Mesothelial cell of epicardium (in vitro differentiated cells): ENCODE results near the gene EEFSEC. TPM values are rescaled to one million over a fixed set of nuclear protein-coding genes. Genes with fewer than 3 reads are reported as not detected.

Source experiments
- DNase-seq, 2 experiments: peaks; one replicate each; pipeline ENCODE4 v3.0.0; 2021; ENCODE audit warnings: low spot score in 2 of 2; ENCODE audit not compliant: unreplicated experiment in 2 of 2
- H3K27ac Mint-ChIP-seq: 2 replicates; pipeline ENCODE4 v1.8.0; 2021; ENCODE audit warnings: mixed read lengths
- H3K27me3 Mint-ChIP-seq: 2 replicates; pipeline ENCODE4 v1.8.0; 2021; ENCODE audit warnings: low read depth, mixed read lengths
- H3K36me3 Mint-ChIP-seq: 2 replicates; pipeline ENCODE4 v1.8.0; 2021; ENCODE audit warnings: mixed read lengths
- H3K4me1 Mint-ChIP-seq: 2 replicates; pipeline ENCODE4 v1.8.0; 2021; ENCODE audit warnings: mixed read lengths
- H3K4me3 Mint-ChIP-seq: 2 replicates; pipeline ENCODE4 v1.8.0; 2021; ENCODE audit warnings: mild to moderate bottlenecking, moderate library complexity, mixed read lengths
- H3K9me3 Mint-ChIP-seq: 2 replicates; pipeline ENCODE4 v1.8.0; 2021; ENCODE audit warnings: mixed read lengths
- total RNA-seq: library from RNA; stranded (reverse); gene quantifications from 3 replicates; pipeline ENCODE4 v1.2.1, GENCODE V29; 2021
- TF ChIP-seq, protein P1 (sequence below): fragments of 200-600 bp; sonication (generic); IDR thresholded peaks from one replicate; pipeline ENCODE4 v1.5.0; 2021; ENCODE audit warnings: antibody characterized with exemption; ENCODE audit not compliant: unreplicated experiment

The EEFSEC gene
- total RNA-seq, 1 donor from 2014 or later: 19.4 TPM

DNA sequence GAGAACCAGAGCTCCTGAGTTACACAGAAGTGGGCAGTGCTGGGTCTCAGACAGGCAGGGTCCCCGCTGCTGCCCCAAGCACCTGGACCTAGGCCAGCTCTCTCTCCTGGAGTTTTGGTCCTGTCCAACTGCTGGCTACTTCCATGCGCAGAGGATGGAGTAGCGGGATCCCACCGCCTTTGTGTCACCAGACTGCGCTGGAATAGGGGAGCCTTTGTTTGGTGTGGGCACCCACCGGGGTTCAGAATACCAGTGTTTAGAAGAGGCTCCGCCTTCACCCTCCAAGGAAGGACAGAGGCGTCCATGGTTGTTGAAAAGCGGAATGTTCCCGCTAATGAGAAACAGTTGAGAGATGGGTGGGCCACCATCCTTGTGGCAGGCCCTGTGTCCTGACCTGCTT, 159.0 kb downstream of the EEFSEC start:
- peaks cover 3% of the 10 kb centered on the region for H3K36me3 Mint-ChIP-seq
- no peak overlapping the region for H3K4me3 Mint-ChIP-seq
- H3K27ac Mint-ChIP-seq: no peak overlapping the region
- no peaks in the 10 kb centered on the region for H3K27me3 Mint-ChIP-seq
- H3K9me3 Mint-ChIP-seq: no peaks in the 10 kb centered on the region
- TF ChIP-seq, protein P1, sequence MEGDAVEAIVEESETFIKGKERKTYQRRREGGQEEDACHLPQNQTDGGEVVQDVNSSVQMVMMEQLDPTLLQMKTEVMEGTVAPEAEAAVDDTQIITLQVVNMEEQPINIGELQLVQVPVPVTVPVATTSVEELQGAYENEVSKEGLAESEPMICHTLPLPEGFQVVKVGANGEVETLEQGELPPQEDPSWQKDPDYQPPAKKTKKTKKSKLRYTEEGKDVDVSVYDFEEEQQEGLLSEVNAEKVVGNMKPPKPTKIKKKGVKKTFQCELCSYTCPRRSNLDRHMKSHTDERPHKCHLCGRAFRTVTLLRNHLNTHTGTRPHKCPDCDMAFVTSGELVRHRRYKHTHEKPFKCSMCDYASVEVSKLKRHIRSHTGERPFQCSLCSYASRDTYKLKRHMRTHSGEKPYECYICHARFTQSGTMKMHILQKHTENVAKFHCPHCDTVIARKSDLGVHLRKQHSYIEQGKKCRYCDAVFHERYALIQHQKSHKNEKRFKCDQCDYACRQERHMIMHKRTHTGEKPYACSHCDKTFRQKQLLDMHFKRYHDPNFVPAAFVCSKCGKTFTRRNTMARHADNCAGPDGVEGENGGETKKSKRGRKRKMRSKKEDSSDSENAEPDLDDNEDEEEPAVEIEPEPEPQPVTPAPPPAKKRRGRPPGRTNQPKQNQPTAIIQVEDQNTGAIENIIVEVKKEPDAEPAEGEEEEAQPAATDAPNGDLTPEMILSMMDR: no peak
- H3K4me1 Mint-ChIP-seq: peaks cover 14% of the 10 kb centered on the region
- DNase-seq: peak in 1 of 2 experiments; percentile 24

DNA sequence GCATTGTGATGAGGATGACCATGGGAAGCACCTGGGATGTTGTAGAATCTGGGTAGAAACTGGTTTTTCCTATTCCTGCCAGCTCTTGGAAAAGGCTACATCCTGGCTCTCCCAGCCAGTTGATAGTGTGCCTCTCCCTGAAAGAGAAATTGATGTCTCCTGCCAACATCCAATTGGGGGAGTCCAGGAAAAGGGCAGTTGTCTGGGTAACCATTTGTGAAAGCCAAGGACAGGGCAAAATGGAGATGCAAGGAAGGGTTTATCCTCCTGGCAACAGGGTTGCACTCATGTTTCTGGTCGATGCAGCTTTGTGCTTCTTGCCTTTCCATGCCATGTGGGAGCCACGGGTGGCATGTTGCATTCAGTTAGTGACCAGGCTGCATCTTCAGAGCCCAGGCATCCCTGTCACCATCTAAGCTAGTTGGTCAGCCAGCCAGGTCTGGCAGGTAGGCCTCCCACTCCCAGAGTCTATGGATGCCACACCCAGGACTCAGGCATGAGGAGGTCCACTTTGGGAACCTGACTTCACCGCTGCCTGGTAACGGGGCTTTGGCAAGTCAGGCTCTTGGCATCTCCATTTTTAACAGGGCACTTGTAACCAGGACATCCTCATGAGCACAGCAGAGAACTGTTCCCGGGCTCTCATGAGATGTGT, 159.9 kb downstream of the EEFSEC start:
- H3K36me3 Mint-ChIP-seq: peaks cover 3% of the 10 kb centered on the region
- no peak overlapping the region for H3K4me3 Mint-ChIP-seq
- H3K4me1 Mint-ChIP-seq: peaks cover 21% of the 10 kb centered on the region
- DNase-seq: peak in 1 of 2 experiments; percentile 34
- no peaks in the 10 kb centered on the region for H3K9me3 Mint-ChIP-seq
- TF ChIP-seq, protein P1: no peak
- no peaks in the 10 kb centered on the region for H3K27me3 Mint-ChIP-seq
- no peak overlapping the region for H3K27ac Mint-ChIP-seq

DNA sequence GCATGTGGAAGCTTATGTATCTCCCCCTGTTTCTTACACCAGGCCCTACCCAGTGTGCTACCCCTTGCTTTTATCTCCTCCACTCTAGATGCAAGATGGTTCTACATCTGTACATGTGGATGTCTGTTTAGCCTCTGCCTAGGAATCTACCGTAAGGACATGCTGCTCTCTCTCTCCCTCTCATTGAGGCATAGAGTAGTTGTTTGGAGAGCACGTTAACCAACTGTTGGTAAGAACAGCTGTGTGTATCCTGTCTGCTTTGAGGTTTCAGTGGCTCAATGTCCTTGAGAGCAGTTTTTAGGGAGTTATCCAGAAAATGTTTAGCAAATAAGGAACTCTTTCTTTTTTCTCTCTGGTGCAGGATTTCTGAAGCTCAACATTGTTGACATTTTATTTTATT, 160.7 kb downstream of the EEFSEC start:
- Mint-ChIP-seq H3K9me3 (no peaks in the 10 kb centered on the region), H3K36me3 (peaks cover 3% of the 10 kb centered on the region), H3K4me1 (peaks cover 21% of the 10 kb centered on the region), H3K27ac (no peak overlapping the region), H3K4me3 (no peak overlapping the region), H3K27me3 (no peaks in the 10 kb centered on the region)
- TF ChIP-seq, protein P1: no peak
- DNase-seq: no peak

DNA sequence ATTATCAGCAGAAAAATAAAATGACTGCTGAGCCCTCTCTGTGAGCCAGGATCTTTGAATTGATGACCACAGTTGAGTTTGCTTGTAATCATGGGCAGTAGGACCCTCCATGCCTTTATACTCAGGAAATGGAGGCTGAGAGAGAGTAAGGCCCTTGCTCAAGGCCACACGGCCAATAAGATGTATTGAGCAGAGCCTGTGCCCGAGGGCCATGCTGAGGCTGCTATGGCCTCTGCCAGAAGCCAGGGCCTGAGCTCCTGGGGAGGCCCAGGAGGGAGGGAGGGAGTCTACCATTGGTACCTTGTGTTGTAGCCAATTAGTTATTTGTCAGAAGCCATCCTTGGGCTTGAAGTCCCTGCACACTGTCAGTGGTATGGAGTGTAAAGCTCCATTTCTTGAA, 162.0 kb downstream of the EEFSEC start:
- no peak for DNase-seq
- Mint-ChIP-seq H3K27me3 (no peaks in the 10 kb centered on the region), H3K27ac (no peak overlapping the region), H3K9me3 (no peaks in the 10 kb centered on the region), H3K4me3 (no peak overlapping the region), H3K4me1 (peaks cover 21% of the 10 kb centered on the region), H3K36me3 (peaks cover 5% of the 10 kb centered on the region)
- TF ChIP-seq, protein P1: no peak

DNA sequence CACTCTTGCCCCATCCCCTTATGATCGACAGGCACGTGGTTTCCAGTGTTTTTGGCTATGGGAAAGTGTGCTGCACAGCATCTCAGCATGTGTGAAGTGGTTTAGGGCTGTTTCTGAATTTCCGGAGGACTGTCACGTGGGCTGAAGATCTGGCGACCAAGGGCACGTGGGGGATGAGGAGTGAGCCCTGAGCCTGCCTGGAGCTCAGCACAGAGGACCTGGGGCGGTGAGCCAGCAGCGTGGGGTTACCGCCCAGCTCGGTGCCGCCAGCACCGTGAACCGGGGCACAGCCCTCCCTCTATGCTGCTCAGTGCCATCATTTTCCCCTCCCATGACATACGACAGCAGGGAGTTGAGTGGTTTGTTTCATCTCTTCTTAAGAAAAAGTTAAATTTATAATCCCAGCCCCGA, 163.2 kb downstream of the EEFSEC start:
- peak in 1 of 2 experiments; percentile 38 for DNase-seq
- Mint-ChIP-seq H3K4me1 (peaks cover 21% of the 10 kb centered on the region), H3K36me3 (peaks cover 5% of the 10 kb centered on the region), H3K9me3 (no peaks in the 10 kb centered on the region), H3K27ac (peak overlapping the region; percentile 45), H3K4me3 (no peak overlapping the region), H3K27me3 (no peaks in the 10 kb centered on the region)
- TF ChIP-seq, protein P1: no peak
